Measurements from ENCODE around the gene INPP5F.
"Not testable (repeated sequence)": the region's sequence is repeated elsewhere in the genome, so short reads cannot be mapped to it uniquely, and the experiment has no call there.

INPP5F gene

GRCh38 chr10:119707331-119707730, 18.5 kb upstream of the INPP5F start:
- peak in 2 of 4 experiments; percentile 40 to 57 for DNase-seq

- DNase-seq: not testable (repeated sequence)
These were observed 14.9 kb upstream of the INPP5F start for GRCh38 chr10:119710935-119711334.

- no peak for DNase-seq
These were observed 11.9 kb upstream of the INPP5F start for GRCh38 chr10:119713744-119714483.

- DNase-seq: no peak
These were observed 11.4 kb upstream of the INPP5F start for GRCh38 chr10:119714484-119714816.

GRCh38 chr10:119715628-119716505, 10.0 kb upstream of the INPP5F start:
- no peak for DNase-seq

GRCh38 chr10:119723161-119723560, 2.7 kb upstream of the INPP5F start:
- DNase-seq: no peak

- no peak for DNase-seq
These were observed 2.2 kb upstream of the INPP5F start for GRCh38 chr10:119723624-119724023.

- no peak for DNase-seq
These were observed 995 bp upstream of the INPP5F start for GRCh38 chr10:119724593-119725516.

GRCh38 chr10:119725517-119725827, 378 bp upstream of the INPP5F start:
- DNase-seq: no peak

GRCh38 chr10:119726676-119727261, 919 bp downstream of the INPP5F start:
- no peak for DNase-seq

- DNase-seq: no peak
These were observed 2.4 kb downstream of the INPP5F start for GRCh38 chr10:119728172-119728800.

- DNase-seq: no peak
These were observed 8.8 kb downstream of the INPP5F start for GRCh38 chr10:119734396-119735332.

GRCh38 chr10:119735451-119735850, 9.6 kb downstream of the INPP5F start:
- DNase-seq: no peak

GRCh38 chr10:119736220-119736619, 10.4 kb downstream of the INPP5F start:
- DNase-seq: no peak

- no peak for DNase-seq
These were observed 11.3 kb downstream of the INPP5F start for GRCh38 chr10:119737039-119737663.

GRCh38 chr10:119737823-119738222, 12.0 kb downstream of the INPP5F start:
- no peak for DNase-seq

- DNase-seq: no peak
These were observed 13.1 kb downstream of the INPP5F start for GRCh38 chr10:119738962-119739361.

- no peak for DNase-seq
These were observed 14.2 kb downstream of the INPP5F start for GRCh38 chr10:119740096-119740495.

- DNase-seq: no peak
These were observed 17.2 kb downstream of the INPP5F start for GRCh38 chr10:119742947-119743648.

- no peak for DNase-seq
These were observed 22.1 kb downstream of the INPP5F start for GRCh38 chr10:119747940-119748339.

All from activated CD4-positive, CD25-positive, alpha-beta regulatory T cell (primary cell).